Mononuclear cell (primary cell): Measurements from ENCODE around the gene SLC29A4. TPM values are rescaled to one million over a fixed set of nuclear protein-coding genes. Genes with fewer than 3 reads are reported as not detected.
"Not testable (repeated sequence)": the region's sequence is repeated elsewhere in the genome, so short reads cannot be mapped to it uniquely, and the experiment has no call there.

Source experiments
- H3K27me3 ChIP-seq: 2 replicates; pipeline ENCODE4 v1.6.0; 2011; ENCODE audit warnings: low read length, control low read depth; ENCODE audit not compliant: insufficient read depth
- H3K4me1 ChIP-seq: 2 replicates; pipeline ENCODE4 v1.5.1; 2011; ENCODE audit warnings: mild to moderate bottlenecking, low read length, control low read depth; ENCODE audit not compliant: insufficient read depth
- H3K4me3 ChIP-seq: 2 replicates; pipeline ENCODE4 v1.5.1; 2011; ENCODE audit warnings: mild to moderate bottlenecking, low read length, moderate library complexity
- H3K9me3 ChIP-seq: 2 replicates; pipeline ENCODE4 v1.5.1; 2011; ENCODE audit warnings: low read depth, mild to moderate bottlenecking, control low read depth, low read length
- total RNA-seq: library from RNA; depleted of rRNA; stranded (reverse); fragments of >200 nt; gene quantifications from one replicate; pipeline ENCODE4 v1.2.3, GENCODE V29; 2012

The SLC29A4 gene
- total RNA-seq, 1 donor: 0.10 TPM

DNA sequence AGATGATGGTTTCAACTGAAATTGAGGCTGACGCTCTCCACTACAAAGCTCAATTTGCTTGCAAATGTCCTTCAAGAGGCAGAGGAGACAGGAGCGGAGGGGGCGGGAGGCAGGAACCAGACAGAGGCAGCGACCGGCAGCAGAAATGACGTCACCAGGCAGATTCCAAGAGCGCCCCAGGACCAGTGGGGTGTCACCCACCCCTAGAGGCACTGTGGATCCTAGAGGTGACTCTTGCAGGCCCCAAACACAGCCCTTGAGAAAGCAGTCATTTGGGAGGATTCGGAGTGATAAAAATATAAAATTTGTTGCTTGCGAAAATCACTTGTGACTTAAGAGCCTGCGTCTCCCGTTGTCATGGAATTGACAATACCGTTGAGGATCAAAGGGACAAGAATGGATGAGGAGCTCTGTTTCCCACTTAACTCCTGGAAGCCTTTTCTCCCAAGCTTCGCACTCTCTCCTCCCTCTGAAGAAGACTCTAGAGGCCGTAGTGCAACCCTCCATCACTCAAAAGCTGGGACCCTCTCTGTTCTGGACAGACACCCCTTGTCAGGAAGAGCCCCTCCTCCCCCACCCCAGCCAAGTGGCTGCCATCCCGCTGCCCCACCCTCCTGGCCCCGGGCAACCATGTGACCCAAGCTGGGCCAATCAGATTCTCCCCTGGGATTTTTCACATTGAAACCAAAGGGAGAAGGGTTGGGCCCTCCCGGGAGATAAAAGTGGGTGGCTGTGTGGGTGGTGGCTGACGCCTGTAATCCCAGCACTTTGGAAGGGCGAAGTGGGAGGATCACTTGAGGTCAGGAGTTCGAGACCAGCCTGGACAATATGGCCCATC, 16.3 kb upstream of the SLC29A4 start:
- H3K4me3 ChIP-seq: no peak overlapping the region
- no peaks in the 10 kb centered on the region for H3K4me1 ChIP-seq
- H3K9me3 ChIP-seq: no peaks in the 10 kb centered on the region
- H3K27me3 ChIP-seq: no peaks in the 10 kb centered on the region

DNA sequence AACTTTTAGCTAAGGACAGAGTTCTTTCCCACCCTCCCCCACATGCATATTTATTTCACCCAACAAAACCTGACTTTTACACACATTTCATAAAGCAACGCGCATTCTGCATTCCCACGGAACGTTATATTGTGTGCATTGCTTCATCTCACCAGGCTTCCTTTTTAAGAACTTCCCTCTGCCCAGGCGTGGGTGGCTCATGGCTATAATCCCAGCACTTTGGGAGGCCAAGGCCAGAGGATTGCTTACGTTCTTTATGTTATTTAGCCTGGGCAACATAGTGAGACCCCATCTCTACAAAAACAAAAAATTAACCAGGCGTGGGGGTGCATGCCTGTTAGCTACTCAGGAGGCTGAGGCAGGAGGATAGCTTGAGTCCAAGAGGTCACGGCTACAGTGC, 14.9 kb upstream of the SLC29A4 start:
- H3K4me3 ChIP-seq, H3K27me3 ChIP-seq, H3K9me3 ChIP-seq, H3K4me1 ChIP-seq: not testable (repeated sequence)

DNA sequence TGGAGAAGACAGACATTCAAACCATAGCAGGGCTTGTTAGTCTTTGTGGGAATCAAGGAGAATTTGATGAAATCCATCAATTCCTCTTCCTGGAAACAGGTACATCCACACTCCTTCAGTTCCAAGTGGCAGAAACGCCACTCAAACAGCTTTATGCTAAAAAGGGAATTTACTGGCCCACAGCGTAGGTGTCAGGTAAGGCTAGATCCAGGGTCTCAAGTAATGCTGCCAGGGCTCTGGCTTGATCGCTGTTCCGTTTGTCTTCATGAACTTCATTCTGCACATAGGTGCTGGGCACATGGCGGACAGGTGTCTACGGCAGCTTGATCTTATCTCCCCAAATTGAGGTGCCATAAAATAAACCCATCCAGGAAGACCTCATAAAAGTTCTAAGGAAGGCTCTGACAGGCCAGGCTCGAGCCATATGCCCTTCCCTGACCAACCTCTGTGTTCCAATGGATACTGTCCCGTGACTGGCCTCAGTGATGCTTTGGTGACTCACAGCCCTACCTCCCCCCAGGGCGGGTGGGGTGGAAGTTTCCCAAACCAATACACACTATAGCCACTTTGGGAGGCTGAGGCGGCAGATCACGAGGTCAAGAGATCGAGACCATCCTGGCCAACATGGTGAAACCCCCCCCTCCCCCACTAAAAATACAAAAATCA, 12.6 kb upstream of the SLC29A4 start:
- H3K9me3 ChIP-seq, H3K27me3 ChIP-seq, H3K4me1 ChIP-seq, H3K4me3 ChIP-seq: not testable (repeated sequence)

DNA sequence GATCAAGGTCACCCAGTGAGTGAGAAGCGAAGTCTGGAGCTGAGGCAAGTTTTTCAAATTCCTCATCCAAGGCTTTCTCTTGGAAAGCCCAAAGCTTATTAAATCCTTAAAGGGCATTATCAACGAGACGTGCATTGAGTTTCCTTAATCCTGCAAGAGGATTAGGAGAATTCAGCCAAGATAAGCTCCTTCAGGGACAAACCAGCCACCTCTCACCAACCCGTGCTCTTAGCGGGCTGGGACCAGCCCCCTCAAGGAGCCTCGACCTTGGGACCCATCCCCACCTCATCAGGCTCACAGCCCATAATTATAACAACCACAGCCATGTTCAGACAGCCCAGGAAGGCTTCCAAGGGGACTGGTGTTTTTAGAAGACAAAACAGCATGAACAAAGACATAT, 12.0 kb upstream of the SLC29A4 start:
- Histone ChIP-seq H3K4me3 (no peak overlapping the region), H3K9me3 (no peaks in the 10 kb centered on the region), H3K27me3 (no peaks in the 10 kb centered on the region), H3K4me1 (no peaks in the 10 kb centered on the region)

DNA sequence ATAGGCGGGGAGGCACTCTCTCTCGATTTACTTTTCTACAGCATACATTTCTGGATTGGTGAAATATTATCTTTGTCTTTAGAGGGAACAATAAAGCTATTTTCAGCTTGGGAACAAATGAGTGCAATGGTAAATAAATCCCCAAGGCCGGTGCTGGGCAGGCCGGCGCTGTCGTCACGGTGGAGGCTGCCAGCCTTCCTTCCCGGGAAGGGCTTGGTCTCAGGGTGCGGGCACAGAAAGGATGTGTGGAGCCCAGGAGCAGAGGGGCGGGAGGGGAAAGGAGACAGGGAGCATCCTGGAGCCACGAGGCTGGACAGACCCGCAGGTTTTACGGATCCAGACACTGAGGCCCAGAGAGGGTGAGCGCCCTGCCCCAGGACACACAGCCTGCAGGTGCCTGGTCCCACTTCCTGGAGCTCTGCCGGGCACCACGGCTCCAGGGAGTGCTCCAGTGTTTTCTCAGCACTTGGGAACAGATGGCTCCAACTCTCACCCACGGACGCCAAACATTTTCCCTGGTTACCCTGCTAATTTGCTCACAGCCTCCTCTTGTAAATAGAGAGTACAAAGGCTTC, 8.8 kb upstream of the SLC29A4 start:
- not testable (repeated sequence) for H3K27me3 ChIP-seq, H3K9me3 ChIP-seq, H3K4me1 ChIP-seq, H3K4me3 ChIP-seq

DNA sequence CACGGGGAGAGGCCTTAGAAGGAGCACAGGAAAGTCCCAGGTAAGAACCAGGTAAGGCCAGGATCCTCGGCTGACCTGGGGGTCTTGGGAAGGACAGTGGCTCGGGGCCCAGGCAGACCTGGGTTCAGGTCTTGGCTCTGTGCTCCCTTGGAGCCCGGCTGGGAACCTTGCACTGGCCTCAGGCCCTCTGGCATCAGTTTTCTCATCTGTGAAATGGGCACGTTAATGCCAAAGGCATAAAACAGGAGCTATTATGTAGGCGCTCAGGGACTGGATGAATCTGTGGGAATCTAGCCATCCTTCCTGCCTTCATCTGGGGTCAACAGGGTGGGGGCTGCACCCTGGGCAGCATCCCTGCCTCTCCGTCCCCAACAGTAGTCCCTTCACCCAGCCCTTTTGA, 8.3 kb upstream of the SLC29A4 start:
- no peaks in the 10 kb centered on the region for H3K9me3 ChIP-seq
- no peaks in the 10 kb centered on the region for H3K4me1 ChIP-seq
- no peak overlapping the region for H3K4me3 ChIP-seq
- no peaks in the 10 kb centered on the region for H3K27me3 ChIP-seq

DNA sequence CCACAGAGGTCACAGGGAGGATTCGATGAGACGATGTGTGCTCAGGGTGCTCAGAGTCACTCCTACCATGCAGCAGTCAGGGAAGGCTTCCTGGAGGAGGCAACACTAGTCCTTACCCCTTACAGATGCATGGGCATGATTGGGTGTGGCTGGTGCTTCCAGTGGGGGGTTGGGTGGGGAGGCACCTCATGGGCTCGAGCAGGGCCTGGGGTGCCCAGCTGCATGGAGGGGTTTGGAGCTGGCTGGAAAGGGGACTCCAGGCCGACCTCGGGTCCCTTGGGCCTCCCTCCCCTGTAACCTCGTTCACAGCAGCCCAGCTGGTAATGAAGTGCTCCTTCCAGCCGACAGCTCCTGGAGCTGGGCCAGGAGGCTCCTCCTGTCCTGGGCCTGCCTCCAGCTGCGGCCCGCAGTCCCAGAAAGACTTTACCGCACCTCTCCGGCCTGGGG, 7.7 kb upstream of the SLC29A4 start:
- not testable (repeated sequence) for H3K4me3 ChIP-seq, H3K9me3 ChIP-seq, H3K27me3 ChIP-seq, H3K4me1 ChIP-seq

DNA sequence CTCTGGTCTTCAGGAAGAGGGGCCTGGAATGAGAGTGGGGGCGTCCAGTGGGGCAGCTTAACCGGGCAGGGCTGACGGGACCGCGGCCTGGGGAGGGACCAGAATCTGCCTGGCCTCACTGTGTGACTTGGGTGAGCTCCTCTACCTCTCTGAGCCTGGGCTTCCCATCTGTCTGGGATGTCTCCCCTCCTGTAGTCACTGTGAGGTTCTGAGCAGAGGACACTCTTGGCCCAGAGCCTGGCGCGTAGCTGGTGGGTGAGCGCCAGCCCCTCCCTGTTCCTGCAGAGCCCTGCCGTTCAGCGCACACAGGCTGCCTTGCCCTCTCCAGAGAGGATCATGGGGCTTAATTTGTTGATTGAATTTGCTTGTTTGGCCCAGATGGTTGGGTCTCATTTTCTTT, 7.2 kb upstream of the SLC29A4 start:
- not testable (repeated sequence) for H3K27me3 ChIP-seq, H3K9me3 ChIP-seq, H3K4me3 ChIP-seq, H3K4me1 ChIP-seq

DNA sequence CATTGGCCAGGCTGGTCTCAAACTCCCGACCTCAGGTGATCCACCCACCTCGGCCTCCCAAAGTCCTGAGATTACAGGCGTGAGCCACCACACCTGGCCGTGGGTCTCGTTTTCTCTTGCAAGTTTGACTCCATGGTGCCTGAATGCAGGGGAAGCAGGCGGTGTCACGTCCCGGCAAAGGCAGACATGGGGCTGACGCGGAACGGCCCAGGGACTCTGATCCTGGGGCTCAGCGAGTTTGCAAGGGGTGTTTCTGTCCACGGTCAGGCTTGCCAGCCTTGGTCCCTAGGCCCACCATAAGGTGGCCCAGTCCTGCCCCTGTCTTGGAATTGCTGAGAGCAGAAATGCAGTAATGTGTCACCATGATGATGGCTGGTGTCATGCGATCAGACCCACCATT, 6.6 kb upstream of the SLC29A4 start:
- not testable (repeated sequence) for H3K4me1 ChIP-seq, H3K27me3 ChIP-seq, H3K4me3 ChIP-seq, H3K9me3 ChIP-seq

DNA sequence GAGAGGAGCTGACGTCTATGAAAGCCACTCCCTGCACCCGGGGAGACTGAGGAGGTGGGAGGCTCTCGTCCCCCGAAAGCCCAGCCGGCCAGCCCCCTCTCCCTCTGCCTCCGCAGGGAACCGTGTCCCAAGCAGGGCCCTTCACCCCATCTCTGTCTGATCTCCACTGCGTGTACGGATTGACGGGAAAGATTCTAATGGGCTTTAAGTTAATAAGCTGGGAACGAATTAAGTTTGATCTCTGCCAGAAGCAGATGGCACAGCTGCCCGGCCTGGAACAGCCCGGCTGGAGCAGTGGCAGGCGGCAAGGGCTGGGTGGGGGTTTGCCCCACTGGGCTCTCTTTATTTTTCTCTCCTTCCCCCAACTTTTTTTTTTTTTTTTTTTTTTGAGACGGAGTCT, 6.1 kb upstream of the SLC29A4 start:
- Histone ChIP-seq H3K9me3 (no peaks in the 10 kb centered on the region), H3K4me1 (no peaks in the 10 kb centered on the region), H3K4me3 (no peak overlapping the region), H3K27me3 (no peaks in the 10 kb centered on the region)

DNA sequence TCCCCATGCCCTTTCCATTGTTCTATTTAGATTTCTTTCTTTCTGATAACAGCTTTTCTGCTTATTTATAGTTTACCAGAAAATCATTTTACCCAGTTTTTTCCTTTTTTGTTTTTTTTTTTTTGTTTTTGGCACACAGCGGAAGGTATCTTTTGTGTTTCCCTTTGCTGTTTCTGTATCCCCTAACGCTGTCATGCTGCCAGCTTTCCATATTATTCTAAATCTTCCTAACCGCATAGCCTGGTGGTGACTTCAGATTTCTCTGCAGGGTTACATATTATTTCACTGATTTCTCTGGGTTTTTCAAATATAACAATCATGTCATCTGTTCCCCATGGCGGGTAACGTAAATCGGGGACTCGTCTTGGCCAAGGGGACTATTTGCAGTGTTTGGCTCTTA, 4.0 kb upstream of the SLC29A4 start:
- Histone ChIP-seq H3K4me3 (no peak overlapping the region), H3K4me1 (no peaks in the 10 kb centered on the region), H3K9me3 (no peaks in the 10 kb centered on the region), H3K27me3 (no peaks in the 10 kb centered on the region)

DNA sequence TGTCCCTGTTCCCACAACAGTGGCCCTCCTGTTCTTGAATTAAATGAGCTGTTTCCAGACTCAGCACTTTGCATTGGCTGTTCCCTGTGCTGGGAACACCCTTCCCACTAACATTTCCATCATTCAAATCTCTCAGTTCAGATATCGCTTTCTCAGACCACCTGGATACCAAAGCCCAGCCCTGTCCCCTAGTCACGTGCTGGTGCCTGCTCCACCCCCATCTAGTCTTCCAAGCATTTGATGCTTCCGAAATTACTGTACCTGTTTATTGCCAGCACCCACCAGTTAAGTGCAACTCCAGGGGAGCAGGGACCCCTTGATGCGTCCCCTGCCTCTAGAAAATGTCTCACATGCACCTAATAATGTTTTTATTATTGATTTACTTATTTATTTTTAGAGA, 3.0 kb upstream of the SLC29A4 start:
- no peak overlapping the region for H3K4me3 ChIP-seq
- H3K4me1 ChIP-seq: no peaks in the 10 kb centered on the region
- no peaks in the 10 kb centered on the region for H3K9me3 ChIP-seq
- no peaks in the 10 kb centered on the region for H3K27me3 ChIP-seq

DNA sequence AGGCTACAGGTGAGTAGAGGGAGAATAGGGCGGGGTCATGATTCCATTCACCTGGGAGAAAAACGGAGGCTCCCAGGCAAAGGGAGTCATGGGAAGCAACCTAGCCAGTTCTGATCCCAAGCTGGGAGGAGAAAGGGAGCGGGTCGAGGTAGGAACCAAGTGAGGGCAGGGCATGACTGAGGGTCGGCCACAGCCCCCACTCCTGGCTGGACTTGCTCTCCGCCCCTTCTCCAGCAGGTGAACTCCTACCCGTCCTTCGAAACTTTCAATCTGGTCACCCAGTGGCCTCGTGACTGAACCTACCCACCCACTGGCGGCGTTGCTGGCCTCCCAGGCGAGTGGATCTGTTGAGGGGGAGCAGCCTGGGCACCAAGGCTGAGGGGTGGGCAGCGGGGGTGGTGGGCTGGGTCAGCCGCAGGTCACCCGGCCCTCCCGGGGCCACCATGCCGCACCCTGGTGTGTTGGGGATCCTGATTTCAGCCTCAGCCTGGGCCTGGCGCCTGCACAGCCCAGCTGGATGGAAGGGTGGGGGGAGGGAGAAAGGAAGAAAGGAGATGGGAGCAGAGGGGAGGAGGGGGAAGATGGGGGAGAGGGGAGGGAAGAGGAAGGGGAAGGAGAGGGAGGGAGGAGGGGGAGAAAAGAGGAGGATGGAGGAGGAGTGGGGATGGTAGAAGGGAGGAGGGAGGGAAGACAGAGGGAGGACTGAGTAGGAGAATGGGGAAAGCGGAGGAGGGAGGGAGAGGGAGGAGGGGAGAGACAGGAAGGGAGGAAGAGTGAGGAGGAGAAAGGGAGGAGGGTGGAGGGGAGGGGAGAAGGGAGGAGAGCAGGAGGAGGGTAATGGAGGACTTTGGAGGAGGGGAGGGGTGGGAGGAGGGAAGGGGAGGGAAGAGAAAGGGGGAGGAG, 894 bp upstream of the SLC29A4 start:
- not testable (repeated sequence) for H3K27me3 ChIP-seq, H3K4me1 ChIP-seq, H3K9me3 ChIP-seq, H3K4me3 ChIP-seq

DNA sequence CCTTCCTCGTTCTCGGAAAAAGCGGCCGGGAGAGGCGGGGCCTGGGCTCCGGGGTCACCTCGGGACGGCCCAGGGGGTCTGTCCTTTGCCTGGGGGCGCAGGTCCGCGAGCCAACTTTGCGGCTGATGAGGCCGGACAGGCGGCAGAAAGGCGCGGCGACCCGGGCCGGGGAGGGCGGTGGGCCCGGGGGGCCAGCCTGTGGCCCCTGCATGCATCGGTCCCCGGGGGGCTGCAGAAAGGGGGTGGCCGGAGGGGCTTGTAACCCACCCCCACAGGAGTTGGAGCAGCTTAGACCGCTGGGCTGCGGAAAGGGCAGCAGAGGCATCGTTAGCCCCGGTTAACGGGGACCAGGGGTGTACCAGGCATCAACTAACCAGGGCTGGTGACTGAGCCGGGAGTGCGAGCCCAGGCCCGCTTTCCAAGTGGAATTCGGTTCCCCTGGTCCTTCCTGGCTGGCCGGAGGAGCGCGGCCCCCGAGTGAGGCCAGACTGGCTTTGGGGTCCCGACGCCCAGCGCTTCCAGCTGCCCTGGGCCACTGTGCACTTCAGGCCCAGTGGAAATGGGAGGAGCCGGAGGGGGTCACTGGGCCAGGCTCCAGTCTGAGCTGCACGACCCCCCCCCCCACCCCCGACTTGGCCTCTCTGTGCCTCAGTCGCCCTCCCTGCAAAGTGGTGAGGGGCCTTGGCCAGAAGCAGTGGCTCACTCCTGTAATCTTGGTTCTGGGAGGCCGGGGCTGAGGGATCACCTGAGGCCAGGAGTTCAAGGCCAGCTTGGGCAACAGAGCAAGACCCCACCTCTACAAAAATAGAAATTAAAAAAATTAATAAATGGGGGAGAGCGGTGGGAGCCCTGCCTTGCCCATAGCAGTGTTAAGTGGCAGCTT, 919 bp downstream of the SLC29A4 start:
- Histone ChIP-seq H3K27me3 (no peaks in the 10 kb centered on the region), H3K4me3 (no peak overlapping the region), H3K4me1 (no peaks in the 10 kb centered on the region), H3K9me3 (no peaks in the 10 kb centered on the region)
